ENCODE results near the gene GID8. TPM values are rescaled to one million over a fixed set of nuclear protein-coding genes. Genes with fewer than 3 reads are reported as not detected.

Gene GID8
- total RNA-seq, 1 experiment from 2014 or later: 37.2 TPM

- Histone ChIP-seq H3K9ac (ENCODE audit: low read length) (no peak overlapping the region), H4K20me1 (ENCODE audit: low read length) (peaks cover 86% of the 10 kb centered on the region), H3K79me2 (ENCODE audit: low read length) (peaks cover 100% of the 10 kb centered on the region), H3K27me3 (ENCODE audit: low read length) (no peaks in the 10 kb centered on the region), H3K4me3 (ENCODE audit: low read length) (no peak overlapping the region), H3K4me2 (ENCODE audit: low read length) (no peak overlapping the region), H3K9me3 (ENCODE audit: low read length) (no peaks in the 10 kb centered on the region), H3K9me2 (replicated peaks; ENCODE audit: low read length) (no peaks in the 10 kb centered on the region), H3K4me1 (ENCODE audit: insufficient read depth, low read length) (peaks cover 14% of the 10 kb centered on the region), H3K36me3 (ENCODE audit: low read depth, low read length) (no peaks in the 10 kb centered on the region; the same call in 1 of the 2 replicates), H2AFZ (ENCODE audit: low read length) (no peak overlapping the region), H3K27ac (ENCODE audit: low read length) (no peak overlapping the region), H3F3A (ENCODE audit: low read length, unreplicated experiment) (no peaks in the 10 kb centered on the region)
- BruUV-seq (replicated peaks): no TSS peak
- no peak for TF ChIP-seq EZH2 (IDR thresholded peaks at IDR 0.05; ENCODE audit: low read length, unreplicated experiment)
- TF ChIP-seq CTCF (conservative IDR thresholded peaks at IDR 0.05; ENCODE audit: low read depth, low read length): no peak
- TF ChIP-seq EZH2phosphoT487 (IDR thresholded peaks at IDR 0.05; ENCODE audit: borderline replicate concordance, low read length): no peak
- ChIA-PET CTCF (no interaction called here), POLR2A (ENCODE audit: unreplicated experiment) (interaction anchor here (0.8 kb wide), 1 partner anchor 1337 kb away, joined by 7 read pairs; no protein-coding TSS in a partner anchor)
- no peak for DNase-seq
- intact Hi-C loops (cut with micrococcal nuclease): no loop called here
- no peak for ATAC-seq
Measured at GRCh38 chr20:62918831-62919230, 19.1 kb upstream of the GID8 start.

DNA sequence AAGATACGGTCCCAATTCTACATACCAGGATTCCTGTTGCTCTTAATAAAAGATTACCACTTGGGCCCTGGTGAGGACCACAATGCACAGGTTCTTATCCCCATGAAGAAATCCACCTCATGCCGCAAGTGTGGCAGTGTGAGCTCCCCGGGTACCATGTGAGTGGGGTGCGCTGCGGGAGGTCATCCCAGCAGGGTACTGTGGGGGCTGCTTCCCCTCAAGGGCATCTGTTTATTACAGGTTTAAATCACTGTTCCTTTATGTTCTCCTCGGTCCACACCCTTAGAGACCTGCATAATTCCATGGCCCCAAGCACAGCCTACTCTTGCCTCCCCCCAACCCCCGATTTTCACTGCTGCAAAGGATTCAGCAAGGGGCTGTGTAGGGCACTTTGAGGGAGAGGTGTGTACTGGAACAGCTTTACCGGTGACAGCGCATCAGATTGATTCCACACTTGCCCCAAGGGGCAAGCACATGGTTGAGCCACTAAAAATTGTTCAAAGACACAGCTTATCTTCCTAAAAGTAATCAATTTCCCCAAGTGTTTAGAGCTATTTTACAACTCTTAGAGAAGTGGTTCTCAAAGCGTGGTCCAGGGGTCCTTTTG lies 17.8 kb upstream of the GID8 start:
- Histone ChIP-seq H3K27ac (ENCODE audit: low read length) (no peak overlapping the region), H3F3A (ENCODE audit: low read length, unreplicated experiment) (no peaks in the 10 kb centered on the region), H3K4me2 (ENCODE audit: low read length) (no peak overlapping the region), H3K9ac (ENCODE audit: low read length) (no peak overlapping the region), H4K20me1 (ENCODE audit: low read length) (peaks cover 87% of the 10 kb centered on the region), H3K9me3 (ENCODE audit: low read length) (no peaks in the 10 kb centered on the region), H3K36me3 (ENCODE audit: low read depth, low read length) (no peaks in the 10 kb centered on the region), H2AFZ (ENCODE audit: low read length) (no peak overlapping the region), H3K4me1 (ENCODE audit: insufficient read depth, low read length) (peaks cover 26% of the 10 kb centered on the region), H3K9me2 (replicated peaks; ENCODE audit: low read length) (no peaks in the 10 kb centered on the region), H3K4me3 (ENCODE audit: low read length) (no peak overlapping the region), H3K79me2 (ENCODE audit: low read length) (peaks cover 100% of the 10 kb centered on the region), H3K27me3 (ENCODE audit: low read length) (no peaks in the 10 kb centered on the region)
- ChIA-PET CTCF (no interaction called here), POLR2A (ENCODE audit: unreplicated experiment) (no interaction called here)
- no peak for TF ChIP-seq CTCF (conservative IDR thresholded peaks at IDR 0.05; ENCODE audit: low read depth, low read length)
- no peak for TF ChIP-seq EZH2phosphoT487 (IDR thresholded peaks at IDR 0.05; ENCODE audit: borderline replicate concordance, low read length)
- TF ChIP-seq EZH2 (IDR thresholded peaks at IDR 0.05; ENCODE audit: low read length, unreplicated experiment): no peak
- ATAC-seq: no peak
- no peak for DNase-seq
- intact Hi-C loops (cut with micrococcal nuclease): loop anchor here (10.0 kb wide), 1 partner anchor 95 kb away; no protein-coding TSS in a partner anchor
- BruUV-seq (replicated peaks): no TSS peak

GRCh38 chr20:62921119-62921687 lies 16.7 kb upstream of the GID8 start:
- H3K4me1 ChIP-seq (ENCODE audit: insufficient read depth, low read length): peaks cover 26% of the 10 kb centered on the region

More at GRCh38 chr20:62921119-62921687, 16.7 kb upstream of the GID8 start:
- Histone ChIP-seq H3K4me2 (ENCODE audit: low read length) (no peak overlapping the region), H4K20me1 (ENCODE audit: low read length) (peaks cover 84% of the 10 kb centered on the region), H3K9ac (ENCODE audit: low read length) (no peak overlapping the region), H3K27ac (ENCODE audit: low read length) (no peak overlapping the region), H3K27me3 (ENCODE audit: low read length) (no peaks in the 10 kb centered on the region), H3K9me3 (ENCODE audit: low read length) (no peaks in the 10 kb centered on the region), H3K9me2 (replicated peaks; ENCODE audit: low read length) (no peaks in the 10 kb centered on the region), H3F3A (ENCODE audit: low read length, unreplicated experiment) (no peaks in the 10 kb centered on the region), H3K4me3 (ENCODE audit: low read length) (no peak overlapping the region), H3K36me3 (ENCODE audit: low read depth, low read length) (no peaks in the 10 kb centered on the region), H2AFZ (ENCODE audit: low read length) (no peak overlapping the region), H3K79me2 (ENCODE audit: low read length) (peaks cover 99% of the 10 kb centered on the region)
- ATAC-seq (peak; percentile 26; the same call in 1 of the 2 replicates), DNase-seq (peak; percentile 63)
- no peak for TF ChIP-seq EZH2 (IDR thresholded peaks at IDR 0.05; ENCODE audit: low read length, unreplicated experiment)
- peak; percentile 64 for TF ChIP-seq CTCF (conservative IDR thresholded peaks at IDR 0.05; ENCODE audit: low read depth, low read length)
- ChIA-PET POLR2A (ENCODE audit: unreplicated experiment) (no interaction called here), CTCF (no interaction called here)
- no TSS peak for BruUV-seq (replicated peaks)
- intact Hi-C loops (cut with micrococcal nuclease): loop anchor here (10.0 kb wide), 1 partner anchor 96 kb away; no protein-coding TSS in a partner anchor
